OCI-LY3 (cell line): ENCODE results near the gene DDX1.

Experiments
- H2AFZ ChIP-seq: fragments of 200-600, 300-600 bp; shearing (Covaris generic); 2 replicates; pipeline ENCODE4 v1.6.0; 2014; ENCODE audit warnings: antibody characterized with exemption, low read depth, low read length
- H3K27ac ChIP-seq: fragments of 200-600, 300-600 bp; sonication (generic); 2 replicates; pipeline ENCODE4 v1.5.1; 2014; ENCODE audit warnings: mild to moderate bottlenecking, low read length, moderate library complexity, mixed read lengths
- H3K27me3 ChIP-seq: fragments of 200-600, 300-600 bp; sonication (generic); 2 replicates; pipeline ENCODE4 v1.6.1; 2014; ENCODE audit warnings: low read depth, low read length, mixed read lengths
- H3K36me3 ChIP-seq: fragments of 200-600, 300-600 bp; sonication (generic); replicated peaks from 2 replicates; pipeline ENCODE3; 2014; ENCODE audit warnings: low read depth, low read length, mixed read lengths
- H3K4me1 ChIP-seq: fragments of 300-600, 200-600 bp; sonication (generic); 2 replicates; pipeline ENCODE4 v1.6.1; 2014; ENCODE audit warnings: low read length, mixed read lengths
- H3K4me2 ChIP-seq: fragments of 200-600, 300-600 bp; sonication (generic); 2 replicates; pipeline ENCODE4 v1.6.1; 2014; ENCODE audit warnings: low read length, mixed read lengths
- H3K4me3 ChIP-seq: fragments of 300-600, 200-600 bp; sonication (generic); 2 replicates; pipeline ENCODE4 v1.5.1; 2014; ENCODE audit warnings: antibody characterized with exemption, mild to moderate bottlenecking, low read length, moderate library complexity
- H3K79me2 ChIP-seq: fragments of 300-600, 200-600 bp; shearing (Covaris generic); 2 replicates; pipeline ENCODE4 v1.6.1; 2014; ENCODE audit warnings: mild to moderate bottlenecking, low read length, mixed read lengths
- H3K9ac ChIP-seq: fragments of 300-600, 200-600 bp; shearing (Covaris generic); 2 replicates; pipeline ENCODE4 v1.6.0; 2014; ENCODE audit warnings: mild to moderate bottlenecking, low read length, moderate library complexity
- H3K9me3 ChIP-seq: fragments of 200-600, 300-600 bp; shearing (Covaris generic); 2 replicates; pipeline ENCODE4 v1.6.1; 2014; ENCODE audit warnings: low read length, mixed read lengths; ENCODE audit not compliant: insufficient read depth
- H4K20me1 ChIP-seq: fragments of 200-600, 300-600 bp; sonication (generic); 2 replicates; pipeline ENCODE4 v1.6.1; 2016; ENCODE audit warnings: low read length, mixed read lengths; ENCODE audit not compliant: insufficient read depth
- EZH2phosphoT487 ChIP-seq: fragments of 200-600 bp; shearing (Covaris generic); IDR thresholded peaks from 2 replicates; pipeline ENCODE4 v1.6.1; 2018; ENCODE audit warnings: antibody characterized with exemption, mixed run types, low read depth
- TF ChIP-seq, protein P1 (sequence below): fragments of 200-600, 300-600 bp; sonication (generic); IDR thresholded peaks from 2 replicates; pipeline ENCODE4 v1.5.1; 2014; ENCODE audit warnings: antibody characterized with exemption, low read length, low read depth

Gene DDX1

DNA sequence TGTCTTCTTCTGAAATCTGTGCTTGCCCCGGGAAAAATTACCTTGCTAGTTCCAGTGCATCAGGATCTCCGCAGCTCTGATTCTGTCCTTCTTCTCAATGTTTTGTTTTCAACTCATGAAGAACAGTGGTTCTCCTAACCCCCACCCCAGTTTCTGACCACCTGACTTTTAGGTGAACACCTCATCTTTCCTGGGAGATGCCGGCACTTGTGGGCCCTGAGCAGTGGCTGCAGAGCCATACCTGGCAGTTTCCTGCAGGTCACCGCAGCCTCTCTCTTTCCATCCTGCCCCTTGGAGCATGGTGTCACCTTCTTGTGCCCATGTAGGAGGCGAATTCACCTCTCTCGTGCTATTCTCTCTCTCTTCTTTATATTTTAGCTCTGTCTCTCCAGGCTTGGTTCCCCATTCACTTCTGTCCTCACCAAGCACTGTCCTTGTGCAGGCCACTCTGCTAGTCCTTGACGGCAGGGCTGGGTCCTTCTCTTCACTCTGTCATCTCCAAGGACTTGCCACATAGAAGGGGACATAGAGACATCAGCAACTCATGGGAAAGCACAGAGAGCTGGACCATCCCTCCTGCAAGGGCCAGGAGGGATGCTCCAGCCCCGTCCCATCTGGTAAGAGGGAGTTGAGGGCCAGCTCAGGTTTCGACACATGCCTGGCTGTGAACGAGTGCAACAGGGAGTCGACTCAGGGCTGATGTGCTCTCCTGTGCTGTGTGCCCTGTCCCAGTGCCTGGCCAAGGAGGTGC is 59.1 kb downstream of the DDX1 start:
- Histone ChIP-seq H3K9me3 (no peaks in the 10 kb centered on the region), H3K4me2 (no peak overlapping the region), H2AFZ (no peak overlapping the region), H4K20me1 (no peaks in the 10 kb centered on the region), H3K36me3 (no peaks in the 10 kb centered on the region), H3K79me2 (no peaks in the 10 kb centered on the region), H3K4me3 (no peak overlapping the region), H3K9ac (no peak overlapping the region), H3K27ac (no peak overlapping the region), H3K27me3 (no peaks in the 10 kb centered on the region), H3K4me1 (no peaks in the 10 kb centered on the region)
- TF ChIP-seq EZH2phosphoT487: no peak
- TF ChIP-seq, protein P1, sequence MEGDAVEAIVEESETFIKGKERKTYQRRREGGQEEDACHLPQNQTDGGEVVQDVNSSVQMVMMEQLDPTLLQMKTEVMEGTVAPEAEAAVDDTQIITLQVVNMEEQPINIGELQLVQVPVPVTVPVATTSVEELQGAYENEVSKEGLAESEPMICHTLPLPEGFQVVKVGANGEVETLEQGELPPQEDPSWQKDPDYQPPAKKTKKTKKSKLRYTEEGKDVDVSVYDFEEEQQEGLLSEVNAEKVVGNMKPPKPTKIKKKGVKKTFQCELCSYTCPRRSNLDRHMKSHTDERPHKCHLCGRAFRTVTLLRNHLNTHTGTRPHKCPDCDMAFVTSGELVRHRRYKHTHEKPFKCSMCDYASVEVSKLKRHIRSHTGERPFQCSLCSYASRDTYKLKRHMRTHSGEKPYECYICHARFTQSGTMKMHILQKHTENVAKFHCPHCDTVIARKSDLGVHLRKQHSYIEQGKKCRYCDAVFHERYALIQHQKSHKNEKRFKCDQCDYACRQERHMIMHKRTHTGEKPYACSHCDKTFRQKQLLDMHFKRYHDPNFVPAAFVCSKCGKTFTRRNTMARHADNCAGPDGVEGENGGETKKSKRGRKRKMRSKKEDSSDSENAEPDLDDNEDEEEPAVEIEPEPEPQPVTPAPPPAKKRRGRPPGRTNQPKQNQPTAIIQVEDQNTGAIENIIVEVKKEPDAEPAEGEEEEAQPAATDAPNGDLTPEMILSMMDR: no peak

GRCh38 chr2:15651367-15651727 is 59.7 kb downstream of the DDX1 start:
- Histone ChIP-seq H2AFZ (no peak overlapping the region), H3K4me2 (no peak overlapping the region), H3K4me1 (no peaks in the 10 kb centered on the region), H3K9ac (no peak overlapping the region), H4K20me1 (no peaks in the 10 kb centered on the region), H3K79me2 (no peaks in the 10 kb centered on the region), H3K9me3 (no peaks in the 10 kb centered on the region), H3K27ac (no peak overlapping the region), H3K27me3 (no peaks in the 10 kb centered on the region), H3K4me3 (no peak overlapping the region), H3K36me3 (no peaks in the 10 kb centered on the region)
- TF ChIP-seq EZH2phosphoT487: no peak
- TF ChIP-seq, protein P1: no peak

DNA sequence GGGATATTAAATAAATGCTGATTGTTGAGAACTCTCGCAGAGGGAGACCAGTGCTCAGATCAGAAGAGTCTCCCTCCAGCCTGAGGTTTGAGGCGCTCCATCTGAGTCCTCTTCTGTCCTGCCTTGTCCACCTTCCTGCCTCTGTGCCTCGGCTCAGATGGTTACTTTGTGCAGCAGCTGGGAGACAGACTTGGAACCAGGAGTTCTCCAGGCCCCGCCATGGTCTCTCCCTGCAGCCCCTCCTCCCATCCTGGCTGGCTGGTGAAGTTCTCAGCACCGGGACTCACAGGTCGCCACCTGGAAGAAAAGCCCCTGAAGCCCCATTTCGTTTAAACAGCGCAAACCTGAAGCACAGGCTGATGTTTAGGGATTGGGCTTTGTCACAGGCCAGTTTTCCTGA is 60.6 kb downstream of the DDX1 start:
- TF ChIP-seq, protein P1: no peak
- no peak for TF ChIP-seq EZH2phosphoT487
- Histone ChIP-seq H3K4me1 (no peaks in the 10 kb centered on the region), H3K9me3 (no peaks in the 10 kb centered on the region), H3K36me3 (no peaks in the 10 kb centered on the region), H3K27me3 (no peaks in the 10 kb centered on the region), H2AFZ (no peak overlapping the region), H3K27ac (no peak overlapping the region), H3K4me3 (no peak overlapping the region), H3K9ac (no peak overlapping the region), H3K4me2 (no peak overlapping the region), H4K20me1 (no peaks in the 10 kb centered on the region), H3K79me2 (no peaks in the 10 kb centered on the region)

- Histone ChIP-seq H3K36me3 (no peaks in the 10 kb centered on the region), H3K4me3 (no peak overlapping the region), H3K9ac (no peak overlapping the region), H3K27me3 (no peaks in the 10 kb centered on the region), H2AFZ (no peak overlapping the region), H3K27ac (no peak overlapping the region), H4K20me1 (no peaks in the 10 kb centered on the region), H3K79me2 (no peaks in the 10 kb centered on the region), H3K4me2 (no peak overlapping the region), H3K9me3 (no peaks in the 10 kb centered on the region), H3K4me1 (no peaks in the 10 kb centered on the region)
- TF ChIP-seq EZH2phosphoT487: no peak
- TF ChIP-seq, protein P1: no peak
Observed at GRCh38 chr2:15652801-15653200, 61.1 kb downstream of the DDX1 start.
